K562 (cell line): Measurements from ENCODE around the gene CXCR6. TPM values are rescaled to one million over a fixed set of nuclear protein-coding genes. Genes with fewer than 3 reads are reported as not detected.

ENCODE experiments used
- ATAC-seq: fragments of 200-7000 bp; cut with Tn5 transposase; 3 replicates; pipeline ENCODE4 v1.9.1; 2020; ENCODE audit warnings: moderate library complexity
- BruUV-seq: library from RNA; stranded (reverse); fragments of 400-500 nt; replicated peaks from 2 replicates; lab custom pipeline; 2021; lab: Mats Ljungman, UMichigan
- CTCF ChIA-PET: fragments of 300-600 bp; formaldehyde crosslinking; extraction: SDS; loops from one replicate; lab custom pipeline; 2021; ENCODE audit warnings: low intra/inter-chr PET ratio; lab: Yijun Ruan, JAX
- POLR2A ChIA-PET: fragments of 300-600, 350-650 bp; sonication (Branson Sonifier 250); formaldehyde crosslinking; extraction: SDS; loops from one replicate; lab custom pipeline; 2021; ENCODE audit warnings: antibody characterized with exemption, inconsistent platforms; lab: Yijun Ruan, JAX
- DNase-seq, 4 experiments: peaks; one replicate each; pipeline versions ENCODE4 v3.0.0 to v3.0.0-alpha.2; 2011 to 2018; ENCODE audit warnings: low spot score in 3 of 4, mixed read lengths in 3 of 4; ENCODE audit errors: extremely low read depth in 1 of 4
- FAIRE-seq: peaks from 2 replicates; lab custom pipeline; 2011; peaks lifted over from hg19 to GRCh38; lab: Jason Lieb, UNC
- H2AFZ ChIP-seq: 2 replicates; pipeline ENCODE4 v1.6.0; 2011; ENCODE audit warnings: low read depth, low read length, control low read depth, inconsistent platforms
- H3K27ac ChIP-seq: fragments of 200-600 bp; 3 replicates; pipeline ENCODE4 v1.8.0; 2011; ENCODE audit warnings: low read depth, mild to moderate bottlenecking, control low read depth, inconsistent platforms, low read length, moderate library complexity, mixed read lengths; ENCODE audit errors: extremely low read depth
- H3K27me3 ChIP-seq, 2 experiments: fragments of 300-600 bp in 1 of 2; 2 replicates in 1 of 2; 3 replicates in 1 of 2; pipeline versions ENCODE4 v1.6.0 to v1.8.0; 2011; ENCODE audit warnings: inconsistent platforms in 2 of 2, low read length in 2 of 2, mild to moderate bottlenecking in 1 of 2, mixed read lengths in 1 of 2, moderate library complexity in 1 of 2; ENCODE audit not compliant: control insufficient read depth in 2 of 2, insufficient read depth in 2 of 2
- H3K36me3 ChIP-seq: fragments of 300-600 bp; 3 replicates; pipeline ENCODE4 v1.8.0; 2011; ENCODE audit warnings: mild to moderate bottlenecking, low read length, inconsistent platforms; ENCODE audit not compliant: control insufficient read depth, insufficient read depth
- H3K4me1 ChIP-seq, 2 experiments: fragments of 200-600 bp in 1 of 2; replicated peaks in 1 of 2; 2 replicates in 1 of 2; 3 replicates in 1 of 2; pipeline versions ENCODE4 v1.5.1 to v1.8.0; 2011; ENCODE audit warnings: inconsistent platforms in 2 of 2, low read length in 2 of 2, mild to moderate bottlenecking in 1 of 2, mixed read lengths in 1 of 2, moderate library complexity in 1 of 2; ENCODE audit not compliant: control insufficient read depth in 2 of 2, insufficient read depth in 2 of 2
- H3K4me2 ChIP-seq: 2 replicates; pipeline ENCODE4 v1.6.1; 2011; ENCODE audit warnings: low read length, control low read depth, inconsistent platforms, mixed read lengths; ENCODE audit not compliant: insufficient read depth
- H3K4me3 ChIP-seq: fragments of 200-600 bp; sonication (generic), shearing (Covaris generic); 2 replicates; pipeline ENCODE4 v1.5.1; 2016; ENCODE audit warnings: control low read depth, inconsistent platforms
- H3K79me2 ChIP-seq: fragments of 200-600 bp; 3 replicates; pipeline ENCODE4 v1.8.0; 2011; ENCODE audit warnings: low read length, inconsistent platforms; ENCODE audit not compliant: control insufficient read depth, insufficient read depth
- H3K9ac ChIP-seq, 2 experiments: 2 replicates each; pipeline versions ENCODE4 v1.6.0 to v1.6.1; 2011; ENCODE audit warnings: low read depth in 2 of 2, low read length in 2 of 2, control low read depth in 1 of 2, inconsistent platforms in 1 of 2, mild to moderate bottlenecking in 1 of 2, mixed read lengths in 1 of 2; ENCODE audit not compliant: insufficient read depth in 1 of 2
- H3K9me1 ChIP-seq: one replicate; pipeline ENCODE4 v1.6.0; 2011; ENCODE audit warnings: inconsistent platforms, mild to moderate bottlenecking, low read length, moderate library complexity; ENCODE audit not compliant: control insufficient read depth, insufficient read depth
- H3K9me3 ChIP-seq: replicated peaks from 2 replicates; pipeline ENCODE4 v1.5.1; 2011; ENCODE audit warnings: low read depth, low read length, inconsistent platforms; ENCODE audit not compliant: control insufficient read depth, insufficient read depth
- H4K20me1 ChIP-seq: replicated peaks from 2 replicates; pipeline ENCODE4 v1.6.1; 2011; ENCODE audit warnings: low read length, inconsistent platforms, mixed read lengths; ENCODE audit not compliant: control insufficient read depth, insufficient read depth
- ELK3 ChIP-seq: fragments of 450-650 bp; formaldehyde crosslinking; IDR thresholded peaks from 2 replicates; pipeline ENCODE4 v1.4.0; 2020; ENCODE audit warnings: mild to moderate bottlenecking
- MLX ChIP-seq, 2 experiments: fragments of 450-650 bp in 1 of 2; sonication (generic) in 1 of 2; formaldehyde crosslinking; conservative IDR thresholded peaks; 2 replicates each; pipeline versions ENCODE4 v1.4.0 to v1.8.1; 2020 to 2022; ENCODE audit warnings: mild to moderate bottlenecking in 1 of 2, missing genetic modification reagents in 1 of 2
- POU5F1 ChIP-seq: fragments of 150-350 bp; IDR thresholded peaks from 2 replicates; pipeline ENCODE4 v1.6.1; 2014; ENCODE audit warnings: borderline replicate concordance, low read length, low read depth, mild to moderate bottlenecking; ENCODE audit not compliant: partially characterized antibody
- WGBS: fragments of 100-300 bp; shearing (Covaris generic); methylation state at CpG from one replicate; pipeline ENCODE4 v1.1.6; 2016; ENCODE audit warnings: low coverage, mixed read lengths; ENCODE audit not compliant: insufficient coverage; ENCODE audit errors: missing lambda C conversion rate; 5-methylcytosine and 5-hydroxymethylcytosine counted together
- in situ Hi-C: fragments of 300-500 bp; cut with MboI; formaldehyde crosslinking; loops from 4 replicates; pipeline ENCODE4 v1.15.0; 2018; ENCODE audit warnings: inconsistent platforms, mixed read lengths
- intact Hi-C: fragments of 100-400 bp; cut with micrococcal nuclease; formaldehyde crosslinking; loops from 2 replicates; pipeline ENCODE4 v1.14.2; 2022
- polyA plus RNA-seq, 8 experiments: library from polyadenylated mRNA; depleted of rRNA in 4 of 8; stranded (reverse) in 5 of 8; unstranded in 3 of 8; fragments of >200 nt; fragmentation: Nextera tagmentation in 2 of 8; fragmentation: Illumina TruSeq in 1 of 8; extraction: Ambion mirVana in 2 of 8; extraction: Trizol in 1 of 8; gene quantifications; 2 replicates each; pipeline versions ENCODE4 v1.2.1 to v1.2.3, GENCODE V29; 2011 to 2014; ENCODE audit warnings: inconsistent platforms in 1 of 8, missing spikeins in 1 of 8
- total RNA-seq, 7 experiments: library from RNA; depleted of rRNA in 6 of 7; stranded (reverse); fragments of >200 nt in 6 of 7; fragmentation: Illumina TruSeq in 2 of 7; extraction: Trizol in 2 of 7; gene quantifications; 2 replicates each; pipeline versions ENCODE4 v1.2.1 to v1.2.3, GENCODE V29; 2011 to 2021; ENCODE audit warnings: low replicate concordance in 1 of 7
- TF ChIP-seq, protein P1 (sequence below): IDR thresholded peaks from 2 replicates; pipeline ENCODE4 v1.6.1; 2011; ENCODE audit warnings: borderline replicate concordance, low read depth, mild to moderate bottlenecking, moderate library complexity, low read length; ENCODE audit not compliant: insufficient read depth, poor library complexity, severe bottlenecking

Gene CXCR6
- total and polyA plus RNA-seq, 9 of the 15 experiments (the other 6 are each of a cell fraction or from before 2014, with no cell fraction given): 0.28 TPM; not detected in 8

GRCh38 chr3:45910892-45911291 lies 32.4 kb upstream of the CXCR6 start:
- TF ChIP-seq POU5F1: no peak
- TF ChIP-seq, protein P1, sequence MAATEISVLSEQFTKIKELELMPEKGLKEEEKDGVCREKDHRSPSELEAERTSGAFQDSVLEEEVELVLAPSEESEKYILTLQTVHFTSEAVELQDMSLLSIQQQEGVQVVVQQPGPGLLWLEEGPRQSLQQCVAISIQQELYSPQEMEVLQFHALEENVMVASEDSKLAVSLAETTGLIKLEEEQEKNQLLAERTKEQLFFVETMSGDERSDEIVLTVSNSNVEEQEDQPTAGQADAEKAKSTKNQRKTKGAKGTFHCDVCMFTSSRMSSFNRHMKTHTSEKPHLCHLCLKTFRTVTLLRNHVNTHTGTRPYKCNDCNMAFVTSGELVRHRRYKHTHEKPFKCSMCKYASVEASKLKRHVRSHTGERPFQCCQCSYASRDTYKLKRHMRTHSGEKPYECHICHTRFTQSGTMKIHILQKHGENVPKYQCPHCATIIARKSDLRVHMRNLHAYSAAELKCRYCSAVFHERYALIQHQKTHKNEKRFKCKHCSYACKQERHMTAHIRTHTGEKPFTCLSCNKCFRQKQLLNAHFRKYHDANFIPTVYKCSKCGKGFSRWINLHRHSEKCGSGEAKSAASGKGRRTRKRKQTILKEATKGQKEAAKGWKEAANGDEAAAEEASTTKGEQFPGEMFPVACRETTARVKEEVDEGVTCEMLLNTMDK: no peak
- no peak for TF ChIP-seq MLX (CRISPR knock-in tag; conservative IDR thresholded peaks at IDR 0.05)
- no peak for TF ChIP-seq ELK3 (CRISPR knock-in tag)
- TF ChIP-seq, all 486 proteins: peak for 0
- Histone ChIP-seq H3K36me3 (no peaks in the 10 kb centered on the region), H2AFZ (no peak overlapping the region), H3K4me3 (no peak overlapping the region), H3K27me3 (peaks cover 0 to 31% of the 10 kb centered on the region in 2 experiments; a peak in 3 of 5 replicates), H4K20me1 (no peaks in the 10 kb centered on the region; the same call in 1 of the 2 replicates), H3K79me2 (no peaks in the 10 kb centered on the region), H3K4me1 (peaks cover 0 to 3% of the 10 kb centered on the region in 2 experiments; a peak in 3 of 5 replicates), H3K9ac (no peak overlapping the region), H3K9me3 (no peaks in the 10 kb centered on the region), H3K27ac (no peak overlapping the region), H3K9me1 (peaks cover 2% of the 10 kb centered on the region), H3K4me2 (no peak overlapping the region)
- intact Hi-C loops: no loop called here
- 6% methylated on average over 4 of the region's 4 CpGs for WGBS
- POLR2A ChIA-PET: interaction anchor here (0.6 to 1.0 kb wide), 4 partner anchors 9 to 148 kb away, joined by 3 to 5 read pairs (median 4); no protein-coding TSS in a partner anchor
- ATAC-seq (no peak; the same call in 2 of the 3 replicates), FAIRE-seq (no peak), DNase-seq (no peak)
- CTCF ChIA-PET: no interaction called here
- in situ Hi-C loops: no loop called here
- no TSS peak for BruUV-seq
